Testis (tissue), 5 donors: Measurements from ENCODE around the gene PHLDA1. TPM values are rescaled to one million over a fixed set of nuclear protein-coding genes. Genes with fewer than 3 reads are reported as not detected.
A peak's percentile ranks its signal among the peaks of the same experiment; 100 is the strongest.

Experiments used
- DNase-seq: peaks from one replicate; pipeline ENCODE4 v3.0.0-alpha.2; 2019
- H3K27ac ChIP-seq, 2 donors: fragments of 200-600 bp; sonication (generic); one replicate each; pipeline ENCODE4 v1.5.1; 2019
- H3K27me3 ChIP-seq: fragments of 200-600 bp; sonication (generic); one replicate; pipeline ENCODE4 v1.5.1; 2019
- H3K36me3 ChIP-seq: fragments of 200-600 bp; sonication (generic); one replicate; pipeline ENCODE4 v1.5.1; 2017; ENCODE audit warnings: low read depth; ENCODE audit errors: missing control alignments
- H3K4me1 ChIP-seq: fragments of 200-600 bp; sonication (generic); one replicate; pipeline ENCODE4 v1.5.1; 2019
- H3K4me3 ChIP-seq, 2 donors: fragments of 200-600 bp; sonication (generic); one replicate each; pipeline ENCODE4 v1.5.1; 2017 to 2019
- H3K9me3 ChIP-seq: fragments of 200-600 bp; sonication (generic); one replicate; pipeline ENCODE4 v1.5.1; 2017
- POLR2A ChIP-seq: fragments of 450-650 bp; IDR thresholded peaks from one replicate; pipeline ENCODE4 v1.6.1; 2017; ENCODE audit warnings: antibody characterized with exemption, mild to moderate bottlenecking, moderate library complexity
- WGBS, 2 donors: methylation state at CpG; one replicate each; pipeline ENCODE4 v1.1.5; 2018; 5-methylcytosine and 5-hydroxymethylcytosine counted together
- intact Hi-C: fragments of 100-400 bp; cut with DNase I; formaldehyde crosslinking; loops from one replicate; pipeline ENCODE4 v1.15.1; 2023; ENCODE audit warnings: low total_unique reads
- long read RNA-seq, 2 donors: transcript quantifications; one replicate each; lab custom pipeline, GENCODE V29; 2026
- polyA plus RNA-seq: library from polyadenylated mRNA; stranded (reverse); fragments of 350-450 nt; fragmentation: Illumina TruSeq; extraction: RNeasy Lipid Tissue Mini Kit (QIAGEN cat#74804); gene quantifications from one replicate; pipeline ENCODE4 v1.2.3, GENCODE V29; 2014; ENCODE audit warnings: low read depth, low replicate concordance; ENCODE audit not compliant: insufficient read depth
- total RNA-seq, 2 donors: library from RNA; depleted of rRNA; stranded (reverse); fragments of >200 nt; gene quantifications; one replicate each; pipeline ENCODE4 v1.2.3, GENCODE V29; 2016
- TF ChIP-seq, protein P1 (sequence below), 3 experiments: fragments of 450-650 bp in 2 of 3; fragments of 200-600 bp in 1 of 3; sonication (generic) in 1 of 3; IDR thresholded peaks; one replicate each; pipeline ENCODE4 v1.5.1; 2016 to 2019; ENCODE audit warnings: antibody characterized with exemption in 3 of 3, mild to moderate bottlenecking in 2 of 3, moderate library complexity in 1 of 3

The PHLDA1 gene
- total RNA-seq (10 to 100 TPM in 1 of 2 donors, 1 to 10 TPM in 1; 7.7 to 10.9 TPM), polyA plus RNA-seq (8.2 TPM)
- long read RNA-seq, donor 1, full-length matches to known transcripts, result 19 of 19 reads
- long read RNA-seq, donor 1, partial matches to known transcripts, result 0 of 19 reads
- long read RNA-seq, donor 1, other reads (novel, unspliced or antisense), result 0 of 19 reads
- long read RNA-seq, donor 2, full-length matches to known transcripts, result 11 of 11 reads
- long read RNA-seq, donor 2, partial matches to known transcripts, result 0 of 11 reads
- long read RNA-seq, donor 2, other reads (novel, unspliced or antisense), result 0 of 11 reads

DNA sequence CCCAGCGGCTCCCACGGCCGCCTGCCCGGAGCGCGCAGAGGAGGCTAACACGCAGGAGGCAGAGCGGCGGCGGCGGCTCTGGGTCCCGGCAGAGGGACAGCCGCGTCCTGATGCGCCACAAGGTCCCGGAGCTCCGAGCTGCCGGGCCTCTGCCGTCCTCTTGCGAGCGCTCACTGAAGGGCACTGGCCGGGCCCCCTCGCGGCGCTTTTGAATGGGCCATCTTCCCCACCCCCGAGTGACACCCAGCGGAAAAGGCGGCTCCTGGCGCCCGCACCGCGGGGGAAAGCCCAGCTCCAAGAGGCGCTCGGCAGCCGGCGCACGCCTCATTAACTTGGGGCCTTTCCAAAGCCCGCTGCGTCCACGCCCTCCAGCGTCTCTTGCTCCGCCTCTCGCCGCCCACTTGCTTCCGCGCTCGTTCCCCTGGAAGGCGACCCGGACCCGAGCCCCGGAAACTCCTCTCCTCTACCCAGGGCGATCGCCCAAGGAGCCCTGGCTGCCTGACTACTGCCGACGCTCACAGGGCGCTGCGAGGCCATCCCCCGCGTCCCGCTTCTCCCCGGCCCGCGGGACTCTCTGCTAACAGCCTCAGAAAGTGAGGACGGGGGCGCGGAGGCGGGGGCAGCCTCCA lies at the start of gene PHLDA1:
PHLDA1 (minus strand) TSS at position 363 of the 629 bp plus-strand sequence.
- peak within 1 kb of the TSS; percentile 94 to 99 for H3K27ac ChIP-seq
- peaks cover 12% of the 10 kb centered on the region for H3K4me1 ChIP-seq
- H3K9me3 ChIP-seq, result no peaks in the 10 kb centered on the region
- peak; percentile 93 for DNase-seq
- peak within 1 kb of the TSS; percentile 71 to 91 for H3K4me3 ChIP-seq
- intact Hi-C loops, result loop anchor here (2.0 to 10.0 kb wide), 2 partner anchors 53 to 467 kb away; partner anchors contain the start of gene NAP1L1
- no peaks in the 10 kb centered on the region for H3K27me3 ChIP-seq
- 0% methylated on average over 8 to 55 of the region's 67 CpGs for WGBS, 2 donors
- TF ChIP-seq, protein P1, sequence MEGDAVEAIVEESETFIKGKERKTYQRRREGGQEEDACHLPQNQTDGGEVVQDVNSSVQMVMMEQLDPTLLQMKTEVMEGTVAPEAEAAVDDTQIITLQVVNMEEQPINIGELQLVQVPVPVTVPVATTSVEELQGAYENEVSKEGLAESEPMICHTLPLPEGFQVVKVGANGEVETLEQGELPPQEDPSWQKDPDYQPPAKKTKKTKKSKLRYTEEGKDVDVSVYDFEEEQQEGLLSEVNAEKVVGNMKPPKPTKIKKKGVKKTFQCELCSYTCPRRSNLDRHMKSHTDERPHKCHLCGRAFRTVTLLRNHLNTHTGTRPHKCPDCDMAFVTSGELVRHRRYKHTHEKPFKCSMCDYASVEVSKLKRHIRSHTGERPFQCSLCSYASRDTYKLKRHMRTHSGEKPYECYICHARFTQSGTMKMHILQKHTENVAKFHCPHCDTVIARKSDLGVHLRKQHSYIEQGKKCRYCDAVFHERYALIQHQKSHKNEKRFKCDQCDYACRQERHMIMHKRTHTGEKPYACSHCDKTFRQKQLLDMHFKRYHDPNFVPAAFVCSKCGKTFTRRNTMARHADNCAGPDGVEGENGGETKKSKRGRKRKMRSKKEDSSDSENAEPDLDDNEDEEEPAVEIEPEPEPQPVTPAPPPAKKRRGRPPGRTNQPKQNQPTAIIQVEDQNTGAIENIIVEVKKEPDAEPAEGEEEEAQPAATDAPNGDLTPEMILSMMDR (IDR thresholded peaks at IDR 0.05), result peak; percentile 47 to 73 (median 66)
- TF ChIP-seq POLR2A, result peak; percentile 31
- no peaks in the 10 kb centered on the region for H3K36me3 ChIP-seq

DNA sequence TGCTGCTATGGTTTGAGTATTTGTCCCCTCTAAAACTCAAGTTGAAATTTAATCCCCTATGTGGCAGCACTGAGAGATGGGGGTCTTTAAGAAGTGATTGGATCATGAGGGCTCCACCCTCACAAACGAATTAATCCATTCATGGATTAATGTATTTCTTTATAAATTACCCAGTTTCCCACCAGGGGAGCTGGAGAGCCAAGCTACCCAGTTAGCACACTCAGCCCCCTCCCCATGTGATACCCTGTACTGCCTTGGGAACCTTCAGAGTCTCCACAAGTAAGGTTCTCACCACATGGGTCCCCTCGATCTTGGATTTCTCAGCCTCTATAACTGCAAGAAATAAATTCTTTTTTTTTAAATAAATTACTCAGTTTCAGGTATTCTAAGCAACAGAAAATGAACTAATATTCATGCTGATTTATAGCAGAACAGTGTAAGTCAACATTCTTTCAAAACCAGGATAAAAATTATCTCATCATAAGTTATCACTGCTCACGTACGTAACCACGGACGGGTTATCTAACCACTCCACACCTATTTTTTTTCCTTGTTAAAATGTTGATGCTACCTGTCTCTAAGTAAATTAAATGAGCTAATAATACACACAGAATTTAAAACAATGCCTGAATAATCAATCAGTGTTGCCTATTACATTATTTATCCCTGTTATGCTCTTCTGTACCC lies 49.3 kb upstream of the PHLDA1 start:
- no peak overlapping the region for H3K27ac ChIP-seq
- H3K4me3 ChIP-seq, result no peak overlapping the region
- intact Hi-C loops, result no loop called here
- H3K27me3 ChIP-seq, result no peaks in the 10 kb centered on the region
- no peaks in the 10 kb centered on the region for H3K36me3 ChIP-seq
- H3K9me3 ChIP-seq, result no peaks in the 10 kb centered on the region
- peaks cover 15% of the 10 kb centered on the region for H3K4me1 ChIP-seq
- WGBS, 2 donors, result 63 to 66% methylated on average over 6 of the region's 6 CpGs
- no peak for DNase-seq
- TF ChIP-seq, protein P1 (IDR thresholded peaks at IDR 0.05), result peak in 1 of 3 experiments; percentile 3
- no peak for TF ChIP-seq POLR2A

DNA sequence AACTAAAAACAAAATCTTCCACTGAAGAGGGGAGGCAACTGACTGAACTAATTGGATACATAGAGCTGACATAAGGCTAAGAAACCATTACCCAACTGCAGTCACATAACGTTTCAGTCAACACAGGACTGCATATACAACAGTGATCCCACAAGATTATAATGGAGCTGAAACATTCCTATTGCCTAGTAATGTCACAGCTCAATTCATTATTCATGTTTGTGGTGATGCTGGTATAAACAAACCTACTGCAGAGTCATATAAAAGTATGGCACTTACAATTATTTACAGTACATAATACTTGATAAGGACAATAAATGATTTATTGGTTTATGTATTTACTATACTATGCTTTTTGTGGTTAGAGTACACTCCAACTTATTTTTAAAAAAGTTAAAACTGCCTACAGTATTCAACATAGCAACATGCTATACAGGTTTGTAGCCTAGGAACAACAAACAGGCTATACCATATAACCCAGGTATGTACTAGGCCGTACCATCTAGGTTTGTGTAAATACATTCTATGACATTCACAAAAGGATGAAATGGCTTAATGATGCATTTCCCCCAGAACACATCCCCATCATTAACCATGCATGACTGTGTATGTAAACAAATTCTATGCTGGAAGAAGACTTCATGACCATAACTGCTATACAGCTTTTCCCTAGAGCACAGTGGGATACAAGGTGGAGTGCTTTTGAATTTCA lies 48.6 kb upstream of the PHLDA1 start:
- intact Hi-C loops, result no loop called here
- TF ChIP-seq POLR2A, result no peak
- TF ChIP-seq, protein P1 (IDR thresholded peaks at IDR 0.05), result no peak
- no peaks in the 10 kb centered on the region for H3K9me3 ChIP-seq
- DNase-seq, result no peak
- no peak overlapping the region for H3K4me3 ChIP-seq
- no peaks in the 10 kb centered on the region for H3K36me3 ChIP-seq
- H3K27me3 ChIP-seq, result no peaks in the 10 kb centered on the region
- H3K27ac ChIP-seq, result no peak overlapping the region
- 58 to 75% methylated on average over 2 of the region's 2 CpGs for WGBS, 2 donors
- peaks cover 15% of the 10 kb centered on the region for H3K4me1 ChIP-seq

DNA sequence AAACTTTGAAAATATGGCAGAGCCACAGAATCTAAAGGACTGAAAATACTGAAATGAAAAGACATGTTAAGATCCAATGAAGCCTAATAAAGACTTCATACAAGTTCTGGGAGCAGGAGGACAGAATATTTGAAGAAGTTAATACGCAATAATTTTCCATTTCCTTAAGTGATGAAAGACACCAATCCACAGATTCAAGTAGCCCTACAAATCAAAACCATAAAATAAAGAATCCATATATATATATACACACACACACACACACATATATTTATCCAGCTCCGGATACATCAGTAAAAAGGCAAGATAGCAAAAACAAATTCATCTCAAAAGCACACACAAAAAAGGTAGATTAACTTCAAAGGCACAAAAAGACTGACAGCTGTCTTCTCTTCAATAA lies 47.2 kb upstream of the PHLDA1 start:
- peaks cover 18% of the 10 kb centered on the region for H3K4me1 ChIP-seq
- intact Hi-C loops, result no loop called here
- H3K36me3 ChIP-seq, result no peaks in the 10 kb centered on the region
- no peak for DNase-seq
- H3K9me3 ChIP-seq, result no peaks in the 10 kb centered on the region
- no peaks in the 10 kb centered on the region for H3K27me3 ChIP-seq
- H3K27ac ChIP-seq, result no peak overlapping the region
- TF ChIP-seq, protein P1 (IDR thresholded peaks at IDR 0.05), result no peak
- TF ChIP-seq POLR2A, result no peak
- no peak overlapping the region for H3K4me3 ChIP-seq
- WGBS, 2 donors, result 84 to 90% methylated on average over 2 of the region's 2 CpGs
